Fibroblast of lung (primary cell): ENCODE data around the gene PLEKHM2. TPM values are rescaled to one million over a fixed set of nuclear protein-coding genes. Genes with fewer than 3 reads are reported as not detected.

Experiments
- DNase-seq, 2 donors: peaks; one replicate each; pipeline versions ENCODE4 v3.0.0 to v3.0.0-alpha.2; 2010; ENCODE audit warnings: low read depth in 2 of 2
- H2AFZ ChIP-seq: 2 replicates; pipeline ENCODE4 v1.5.1; 2012; ENCODE audit warnings: low read length, control low read depth, inconsistent platforms
- H3K27ac ChIP-seq: 2 replicates; pipeline ENCODE4 v1.5.1; 2011; ENCODE audit warnings: low read length, control low read depth; ENCODE audit not compliant: insufficient read depth
- H3K27me3 ChIP-seq: 2 replicates; pipeline ENCODE4 v1.5.1; 2011; ENCODE audit warnings: mild to moderate bottlenecking, low read length; ENCODE audit not compliant: control insufficient read depth, insufficient read depth
- H3K36me3 ChIP-seq: 2 replicates; pipeline ENCODE4 v1.5.1; 2011; ENCODE audit warnings: low read length; ENCODE audit not compliant: control insufficient read depth, insufficient read depth
- H3K4me1 ChIP-seq: 2 replicates; pipeline ENCODE4 v1.5.1; 2011; ENCODE audit warnings: low read length; ENCODE audit not compliant: control insufficient read depth, insufficient read depth; ENCODE audit errors: extremely low read depth
- H3K4me2 ChIP-seq: 2 replicates; pipeline ENCODE4 v1.5.1; 2011; ENCODE audit warnings: low read length, control low read depth; ENCODE audit not compliant: insufficient read depth; ENCODE audit errors: extremely low read depth
- H3K4me3 ChIP-seq, 4 experiments: fragments of 200-600 bp in 1 of 4; sonication (generic) in 1 of 4; replicated peaks in 1 of 4; 2 replicates each; pipeline ENCODE4 v1.5.1; 2011 to 2016; ENCODE audit warnings: low read length in 4 of 4, low read depth in 3 of 4, mild to moderate bottlenecking in 3 of 4, control low read depth in 2 of 4, inconsistent platforms in 1 of 4, mixed read lengths in 1 of 4; ENCODE audit not compliant: insufficient read depth in 1 of 4; ENCODE audit errors: control extremely low read depth in 1 of 4
- H3K79me2 ChIP-seq: 2 replicates; pipeline ENCODE4 v1.5.1; 2012; ENCODE audit warnings: mild to moderate bottlenecking, low read length, inconsistent platforms; ENCODE audit not compliant: control insufficient read depth, insufficient read depth
- H3K9ac ChIP-seq: 2 replicates; pipeline ENCODE4 v1.5.1; 2011; ENCODE audit warnings: mild to moderate bottlenecking, low read length, control low read depth; ENCODE audit not compliant: insufficient read depth
- H3K9me3 ChIP-seq: 2 replicates; pipeline ENCODE4 v1.5.1; 2012; ENCODE audit warnings: low read depth, low read length; ENCODE audit not compliant: control insufficient read depth, insufficient read depth
- H4K20me1 ChIP-seq: 2 replicates; pipeline ENCODE4 v1.5.1; 2011; ENCODE audit warnings: low read length; ENCODE audit not compliant: control insufficient read depth, insufficient read depth; ENCODE audit errors: extremely low read depth
- CTCF ChIP-seq, 2 donors: IDR thresholded peaks in 1 of 2; conservative IDR thresholded peaks in 1 of 2; 1 replicate in 1 of 2; 2 replicates in 1 of 2; pipeline ENCODE4 v1.5.1; 2011 to 2012; ENCODE audit warnings: low read length in 2 of 2, control low read depth in 1 of 2, inconsistent platforms in 1 of 2, low read depth in 1 of 2, mild to moderate bottlenecking in 1 of 2
- EZH2 ChIP-seq: IDR thresholded peaks from 2 replicates; pipeline ENCODE4 v1.5.1; 2012; ENCODE audit warnings: low read length, control low read depth, mild to moderate bottlenecking; ENCODE audit errors: missing control alignments
- polyA plus RNA-seq, 2 donors: library from polyadenylated mRNA; depleted of rRNA in 1 of 2; stranded (reverse) in 1 of 2; unstranded in 1 of 2; fragments of >200 nt; gene quantifications; 2 replicates each; pipeline ENCODE4 v1.2.1, GENCODE V29; 2011 to 2012; ENCODE audit warnings: missing spikeins in 1 of 2
- total RNA-seq: library from RNA; depleted of rRNA; stranded (reverse); fragments of >200 nt; gene quantifications from 2 replicates; pipeline ENCODE4 v1.2.1, GENCODE V29; 2014

The PLEKHM2 gene
- total and polyA plus RNA-seq, 2 donors (not counting 1 experiment from before 2014, with no cell fraction given), result 27.3 to 94.6 TPM

GRCh38 chr1:15706751-15707150 lies 22.6 kb downstream of the PLEKHM2 start:
- H4K20me1 ChIP-seq, result no peaks in the 10 kb centered on the region
- no peak overlapping the region for H3K27ac ChIP-seq
- H3K4me3 ChIP-seq, result no peak overlapping the region
- no peak overlapping the region for H3K9ac ChIP-seq
- peaks cover 4% of the 10 kb centered on the region for H3K36me3 ChIP-seq
- H3K27me3 ChIP-seq, result no peaks in the 10 kb centered on the region
- no peak overlapping the region for H3K4me2 ChIP-seq
- no peak overlapping the region for H2AFZ ChIP-seq
- DNase-seq, result no peak
- peaks cover 43% of the 10 kb centered on the region for H3K79me2 ChIP-seq
- peaks cover 10% of the 10 kb centered on the region for H3K4me1 ChIP-seq
- H3K9me3 ChIP-seq, result no peaks in the 10 kb centered on the region
- no peak for TF ChIP-seq CTCF (conservative IDR thresholded peaks at IDR 0.05 in 1 of 2, IDR thresholded peaks at IDR 0.05 in 1 of 2; ENCODE audit: low read depth in 1 of 2, low read length in 2 of 2)
- TF ChIP-seq EZH2, result no peak

- Histone ChIP-seq H3K79me2 (peaks cover 40% of the 10 kb centered on the region), H3K9ac (no peak overlapping the region), H2AFZ (no peak overlapping the region), H3K4me3 (no peak overlapping the region), H3K9me3 (no peaks in the 10 kb centered on the region), H3K27ac (no peak overlapping the region), H3K27me3 (no peaks in the 10 kb centered on the region), H3K4me2 (no peak overlapping the region), H4K20me1 (no peaks in the 10 kb centered on the region), H3K36me3 (peaks cover 2% of the 10 kb centered on the region), H3K4me1 (peaks cover 10% of the 10 kb centered on the region)
- TF ChIP-seq CTCF (conservative IDR thresholded peaks at IDR 0.05 in 1 of 2, IDR thresholded peaks at IDR 0.05 in 1 of 2; ENCODE audit: low read depth in 1 of 2, low read length in 2 of 2), result no peak
- TF ChIP-seq EZH2, result no peak
- no peak for DNase-seq
Observed at GRCh38 chr1:15707239-15707925, 23.3 kb downstream of the PLEKHM2 start.

- H4K20me1 ChIP-seq, result no peaks in the 10 kb centered on the region
- no peak overlapping the region for H3K27ac ChIP-seq
- H3K4me1 ChIP-seq, result peaks cover 4% of the 10 kb centered on the region
- DNase-seq, result no peak
- H3K9ac ChIP-seq, result no peak overlapping the region
- no peak overlapping the region for H3K4me2 ChIP-seq
- H3K27me3 ChIP-seq, result no peaks in the 10 kb centered on the region
- no peaks in the 10 kb centered on the region for H3K9me3 ChIP-seq
- TF ChIP-seq CTCF (conservative IDR thresholded peaks at IDR 0.05 in 1 of 2, IDR thresholded peaks at IDR 0.05 in 1 of 2; ENCODE audit: low read depth in 1 of 2, low read length in 2 of 2), result no peak
- no peak for TF ChIP-seq EZH2
- no peak overlapping the region for H3K4me3 ChIP-seq
- H3K79me2 ChIP-seq, result peaks cover 42% of the 10 kb centered on the region
- H3K36me3 ChIP-seq, result peaks cover 2% of the 10 kb centered on the region
- no peak overlapping the region for H2AFZ ChIP-seq
Observed at GRCh38 chr1:15708486-15709137, 24.5 kb downstream of the PLEKHM2 start.
